Naive thymus-derived CD4-positive, alpha-beta T cell (primary cell): Measurements from ENCODE around the gene TRIM50. TPM values are rescaled to one million over a fixed set of nuclear protein-coding genes. Genes with fewer than 3 reads are reported as not detected.

Experiments
- ATAC-seq: fragments of 150-1000 bp; cut with Tn5 transposase; 2 replicates; pipeline ENCODE4 v1.10.0; 2021; ENCODE audit warnings: mild to moderate bottlenecking, moderate library complexity
- CTCF ChIA-PET: fragments of 350-600 bp; sonication (Branson Sonifier 250); formaldehyde crosslinking; loops from one replicate; lab custom pipeline; 2021; ENCODE audit warnings: antibody characterized with exemption; lab: Charles Lee
- POLR2A ChIA-PET: fragments of 350-600 bp; sonication (Branson Sonifier 250); formaldehyde crosslinking; loops from one replicate; lab custom pipeline; 2021; ENCODE audit warnings: antibody characterized with exemption, inconsistent platforms; lab: Charles Lee
- DNase-seq, 9 donors: peaks; one replicate each; pipeline versions ENCODE4 v3.0.0 to v3.0.0-alpha.2; 2020 to 2022; ENCODE audit warnings: mixed read lengths in 1 of 9
- H3K27ac ChIP-seq: one replicate; pipeline ENCODE4 v1.7.0; 2013; ENCODE audit warnings: mild to moderate bottlenecking, low read depth, low read length, moderate library complexity
- H3K27me3 ChIP-seq, 2 donors: one replicate each; pipeline ENCODE4 v1.7.0; 2013; ENCODE audit warnings: low read length in 2 of 2, mild to moderate bottlenecking in 2 of 2, moderate library complexity in 2 of 2; ENCODE audit not compliant: control insufficient read depth in 2 of 2, insufficient read depth in 2 of 2
- H3K36me3 ChIP-seq, 3 experiments: 1 replicate in 2 of 3; 2 replicates in 1 of 3; pipeline ENCODE4 v1.7.0; 2013; ENCODE audit warnings: low read length in 3 of 3, mild to moderate bottlenecking in 3 of 3, moderate library complexity in 1 of 3; ENCODE audit not compliant: insufficient read depth in 3 of 3, control insufficient read depth in 2 of 3
- H3K4me1 ChIP-seq, 2 donors: one replicate each; pipeline ENCODE4 v1.7.0; 2013; ENCODE audit warnings: low read length in 2 of 2, mild to moderate bottlenecking in 2 of 2, moderate library complexity in 1 of 2; ENCODE audit not compliant: control insufficient read depth in 2 of 2, insufficient read depth in 2 of 2
- H3K4me3 ChIP-seq: 2 replicates; pipeline ENCODE4 v1.7.0; 2013; ENCODE audit warnings: mild to moderate bottlenecking, low read length
- H3K9me3 ChIP-seq, 3 experiments: 1 replicate in 2 of 3; 2 replicates in 1 of 3; pipeline ENCODE4 v1.7.0; 2013; ENCODE audit warnings: low read length in 3 of 3; ENCODE audit not compliant: control insufficient read depth in 2 of 3
- H3K27ac Mint-ChIP-seq, 9 donors: one replicate each; pipeline ENCODE4 v1.8.0; 2020 to 2022; ENCODE audit warnings: mixed read lengths in 9 of 9, mild to moderate bottlenecking in 8 of 9, moderate library complexity in 5 of 9, inconsistent platforms in 2 of 9
- H3K27me3 Mint-ChIP-seq, 5 donors: one replicate each; pipeline ENCODE4 v1.8.0; 2021 to 2022; ENCODE audit warnings: mixed read lengths in 5 of 5, mild to moderate bottlenecking in 1 of 5
- H3K36me3 Mint-ChIP-seq, 5 donors: one replicate each; pipeline ENCODE4 v1.8.0; 2020 to 2022; ENCODE audit warnings: mixed read lengths in 5 of 5, mild to moderate bottlenecking in 3 of 5, inconsistent platforms in 1 of 5
- H3K4me1 Mint-ChIP-seq, 7 donors: one replicate each; pipeline ENCODE4 v1.8.0; 2020 to 2022; ENCODE audit warnings: mixed read lengths in 7 of 7, mild to moderate bottlenecking in 3 of 7, inconsistent platforms in 1 of 7
- H3K4me3 Mint-ChIP-seq, 10 donors: one replicate each; pipeline ENCODE4 v1.8.0; 2020 to 2022; ENCODE audit warnings: mild to moderate bottlenecking in 10 of 10, mixed read lengths in 10 of 10, moderate library complexity in 6 of 10, inconsistent platforms in 2 of 10
- H3K9me3 Mint-ChIP-seq, 11 donors: one replicate each; pipeline ENCODE4 v1.8.0; 2020 to 2022; ENCODE audit warnings: mixed read lengths in 11 of 11, mild to moderate bottlenecking in 4 of 11, inconsistent platforms in 1 of 11, moderate library complexity in 1 of 11
- intact Hi-C, 2 donors: fragments of 100-400 bp; cut with micrococcal nuclease; formaldehyde crosslinking; loops; one replicate each; pipeline ENCODE4 v1.15.1; 2023
- polyA plus RNA-seq, 2 donors: library from polyadenylated mRNA; unstranded; fragments of 300-500 nt; fragmentation: Illumina TruSeq; gene quantifications; one replicate each; pipeline ENCODE4 v1.2.3, GENCODE V29; 2021
- total RNA-seq, 6 experiments: library from RNA in 5 of 6; stranded (reverse) in 5 of 6; gene quantifications; 1 replicate in 5 of 6; 2 replicates in 1 of 6; pipeline ENCODE4 v1.2.3 and lab custom pipeline; 2021 to 2026

The TRIM50 gene
- total and polyA plus RNA-seq, 7 experiments from 2014 or later = not detected

- ATAC-seq = no peak
- Mint-ChIP-seq H3K4me1 (no peaks in the 10 kb centered on the region), H3K9me3 (peaks cover 0 to 2% (median 0%) of the 10 kb centered on the region in 11 donors), H3K36me3 (no peaks in the 10 kb centered on the region), H3K27me3 (peaks cover 0 to 6% (median 2%) of the 10 kb centered on the region in 5 donors), H3K4me3 (no peak overlapping the region), H3K27ac (no peak overlapping the region)
- H3K4me3 ChIP-seq = no peak overlapping the region
- no peak overlapping the region for H3K27ac ChIP-seq
- no peak for DNase-seq
- POLR2A ChIA-PET = no interaction called here
- H3K27me3 ChIP-seq = no peaks in the 10 kb centered on the region
- CTCF ChIA-PET = no interaction called here
- H3K36me3 ChIP-seq = no peaks in the 10 kb centered on the region
- H3K4me1 ChIP-seq = no peaks in the 10 kb centered on the region
- intact Hi-C loops = no loop called here
- H3K9me3 ChIP-seq = no peaks in the 10 kb centered on the region
These were observed 15.9 kb upstream of the TRIM50 start for GRCh38 chr7:73343671-73344380.

DNA sequence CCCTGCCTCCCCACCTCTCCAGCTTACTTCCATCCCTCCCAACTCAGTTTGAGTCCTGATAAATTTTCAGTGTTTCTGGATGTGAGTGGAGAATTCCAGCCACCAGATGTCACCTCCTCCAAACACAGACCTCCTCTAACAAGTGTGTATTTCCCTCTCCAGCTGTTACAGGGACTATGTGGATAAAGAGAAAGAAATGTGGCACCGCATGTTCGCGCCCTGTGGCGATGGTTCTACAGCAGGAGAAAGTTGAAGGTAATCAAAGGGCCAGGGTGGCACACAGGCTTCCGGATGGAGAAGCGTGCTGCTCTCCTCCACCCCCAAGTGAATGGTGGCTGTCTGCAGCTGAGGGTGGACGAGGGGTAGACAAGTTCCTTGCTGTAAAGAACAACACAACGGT is 14.8 kb upstream of the TRIM50 start:
- POLR2A ChIA-PET = no interaction called here
- Histone ChIP-seq H3K27me3 (no peaks in the 10 kb centered on the region), H3K4me1 (no peaks in the 10 kb centered on the region), H3K27ac (no peak overlapping the region), H3K36me3 (no peaks in the 10 kb centered on the region), H3K4me3 (no peak overlapping the region), H3K9me3 (no peaks in the 10 kb centered on the region)
- intact Hi-C loops = no loop called here
- Mint-ChIP-seq H3K36me3 (no peaks in the 10 kb centered on the region), H3K9me3 (no peaks in the 10 kb centered on the region), H3K4me1 (no peaks in the 10 kb centered on the region), H3K27me3 (peaks cover 0 to 6% (median 2%) of the 10 kb centered on the region in 5 donors), H3K27ac (no peak overlapping the region), H3K4me3 (no peak overlapping the region)
- DNase-seq (no peak), ATAC-seq (no peak)
- CTCF ChIA-PET = no interaction called here

DNA sequence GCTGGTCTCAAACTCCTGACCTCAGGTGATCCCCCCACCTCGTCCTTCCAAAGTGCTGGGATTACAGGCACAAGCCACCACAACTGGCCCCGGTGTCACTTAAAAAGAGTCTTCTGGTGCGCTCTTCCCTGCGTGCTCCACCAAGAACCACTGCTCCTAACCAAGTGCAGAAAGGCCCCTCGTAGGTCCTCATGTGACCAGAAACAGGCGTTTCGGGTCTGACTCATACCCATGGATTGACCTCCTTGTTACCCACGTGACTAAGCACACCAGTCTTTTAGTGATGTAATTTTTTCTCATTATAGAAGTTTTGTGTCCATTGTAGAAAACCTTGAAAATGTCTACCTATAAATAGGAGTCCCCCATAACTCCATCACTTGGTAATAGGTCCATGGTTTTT is 14.0 kb upstream of the TRIM50 start:
- H3K9me3 ChIP-seq = no peaks in the 10 kb centered on the region
- H3K27ac ChIP-seq = no peak overlapping the region
- ChIA-PET POLR2A (no interaction called here), CTCF (no interaction called here)
- peaks cover 0 to 2% (median 0%) of the 10 kb centered on the region in 7 donors for H3K4me1 Mint-ChIP-seq
- H3K4me3 Mint-ChIP-seq = no peak overlapping the region
- H3K27me3 ChIP-seq = no peaks in the 10 kb centered on the region
- peaks cover 0 to 6% (median 5%) of the 10 kb centered on the region in 5 donors for H3K27me3 Mint-ChIP-seq
- H3K36me3 Mint-ChIP-seq = no peaks in the 10 kb centered on the region
- H3K4me3 ChIP-seq = no peak overlapping the region
- no peaks in the 10 kb centered on the region for H3K9me3 Mint-ChIP-seq
- DNase-seq (no peak), ATAC-seq (no peak)
- H3K4me1 ChIP-seq = no peaks in the 10 kb centered on the region
- no peak overlapping the region for H3K27ac Mint-ChIP-seq
- intact Hi-C loops = no loop called here
- no peaks in the 10 kb centered on the region for H3K36me3 ChIP-seq

GRCh38 chr7:73340514-73340913 is 12.6 kb upstream of the TRIM50 start:
- POLR2A ChIA-PET = no interaction called here
- Histone ChIP-seq H3K4me3 (no peak overlapping the region), H3K27ac (no peak overlapping the region), H3K27me3 (no peaks in the 10 kb centered on the region), H3K4me1 (no peaks in the 10 kb centered on the region), H3K9me3 (no peaks in the 10 kb centered on the region), H3K36me3 (no peaks in the 10 kb centered on the region)
- DNase-seq (no peak), ATAC-seq (no peak)
- intact Hi-C loops = no loop called here
- Mint-ChIP-seq H3K4me1 (peaks cover 0 to 2% (median 0%) of the 10 kb centered on the region in 7 donors), H3K4me3 (no peak overlapping the region), H3K27me3 (peaks cover 0 to 6% (median 5%) of the 10 kb centered on the region in 5 donors), H3K27ac (no peak overlapping the region), H3K36me3 (no peaks in the 10 kb centered on the region), H3K9me3 (no peaks in the 10 kb centered on the region)
- CTCF ChIA-PET = no interaction called here

GRCh38 chr7:73338321-73338720 is 10.4 kb upstream of the TRIM50 start:
- Mint-ChIP-seq H3K27ac (no peak overlapping the region), H3K4me1 (peaks cover 0 to 2% (median 0%) of the 10 kb centered on the region in 7 donors), H3K36me3 (no peaks in the 10 kb centered on the region), H3K9me3 (no peaks in the 10 kb centered on the region), H3K27me3 (peaks cover 0 to 12% (median 5%) of the 10 kb centered on the region in 5 donors), H3K4me3 (no peak overlapping the region)
- DNase-seq (no peak), ATAC-seq (no peak)
- no peaks in the 10 kb centered on the region for H3K4me1 ChIP-seq
- H3K27me3 ChIP-seq = no peaks in the 10 kb centered on the region
- CTCF ChIA-PET = no interaction called here
- H3K4me3 ChIP-seq = no peak overlapping the region
- H3K36me3 ChIP-seq = no peaks in the 10 kb centered on the region
- H3K27ac ChIP-seq = no peak overlapping the region
- POLR2A ChIA-PET = no interaction called here
- H3K9me3 ChIP-seq = no peaks in the 10 kb centered on the region
- intact Hi-C loops = no loop called here

DNA sequence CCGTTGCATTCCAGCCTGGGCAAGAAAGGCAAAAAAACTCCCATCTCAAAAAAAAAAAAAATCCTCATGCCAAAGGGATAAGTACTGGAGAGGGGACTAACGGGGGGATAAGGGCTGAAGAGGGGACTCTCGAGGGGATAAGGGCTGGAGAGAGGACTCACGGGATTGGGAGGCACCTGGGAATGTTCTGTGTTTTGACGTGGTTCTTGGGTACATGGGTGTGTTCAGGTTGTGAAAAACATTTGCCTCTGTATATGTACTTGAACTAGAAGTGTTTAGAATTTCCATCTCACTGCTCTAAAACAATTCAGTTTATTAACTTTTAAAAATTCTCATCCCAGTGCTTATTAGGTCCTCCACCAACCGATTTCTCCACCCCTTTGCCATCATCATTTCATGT is 4.6 kb upstream of the TRIM50 start:
- ChIA-PET POLR2A (no interaction called here), CTCF (no interaction called here)
- Mint-ChIP-seq H3K27ac (no peak overlapping the region), H3K4me3 (no peak overlapping the region), H3K27me3 (peaks cover 0 to 9% (median 0%) of the 10 kb centered on the region in 5 donors), H3K4me1 (peaks cover 0 to 4% (median 0%) of the 10 kb centered on the region in 7 donors), H3K9me3 (no peaks in the 10 kb centered on the region), H3K36me3 (no peaks in the 10 kb centered on the region)
- Histone ChIP-seq H3K36me3 (no peaks in the 10 kb centered on the region), H3K4me3 (no peak overlapping the region), H3K27me3 (no peaks in the 10 kb centered on the region), H3K9me3 (no peaks in the 10 kb centered on the region), H3K27ac (no peak overlapping the region), H3K4me1 (no peaks in the 10 kb centered on the region)
- intact Hi-C loops = no loop called here
- DNase-seq (no peak), ATAC-seq (no peak)

GRCh38 chr7:73330772-73331171 is 2.9 kb upstream of the TRIM50 start:
- Mint-ChIP-seq H3K27ac (no peak overlapping the region), H3K9me3 (no peaks in the 10 kb centered on the region), H3K4me3 (no peak overlapping the region), H3K27me3 (peaks cover 0 to 9% (median 0%) of the 10 kb centered on the region in 5 donors), H3K4me1 (peaks cover 0 to 4% (median 0%) of the 10 kb centered on the region in 7 donors), H3K36me3 (no peaks in the 10 kb centered on the region)
- DNase-seq = no peak
- intact Hi-C loops = no loop called here
- Histone ChIP-seq H3K4me3 (no peak overlapping the region), H3K27ac (no peak overlapping the region), H3K4me1 (no peaks in the 10 kb centered on the region), H3K9me3 (no peaks in the 10 kb centered on the region), H3K36me3 (no peaks in the 10 kb centered on the region), H3K27me3 (no peaks in the 10 kb centered on the region)
- CTCF ChIA-PET = no interaction called here
- no peak for ATAC-seq
- POLR2A ChIA-PET = no interaction called here
